Raji (cell line): ENCODE data around the gene OR8B12.

ENCODE experiments used
- POLR2A ChIP-seq: IDR thresholded peaks from 2 replicates; pipeline ENCODE4 v1.6.1; 2011; ENCODE audit warnings: low read depth, low read length, control low read depth; ENCODE audit not compliant: insufficient read depth

Gene OR8B12, protein sequence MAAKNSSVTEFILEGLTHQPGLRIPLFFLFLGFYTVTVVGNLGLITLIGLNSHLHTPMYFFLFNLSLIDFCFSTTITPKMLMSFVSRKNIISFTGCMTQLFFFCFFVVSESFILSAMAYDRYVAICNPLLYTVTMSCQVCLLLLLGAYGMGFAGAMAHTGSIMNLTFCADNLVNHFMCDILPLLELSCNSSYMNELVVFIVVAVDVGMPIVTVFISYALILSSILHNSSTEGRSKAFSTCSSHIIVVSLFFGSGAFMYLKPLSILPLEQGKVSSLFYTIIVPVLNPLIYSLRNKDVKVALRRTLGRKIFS

GRCh38 chr11:124543554-124543953, at the start of gene OR8B12:
OR8B12 (minus strand) TSS chr11:124543654; CDS start chr11:124543654, 0 bp downstream.
- TF ChIP-seq POLR2A = no peak

DNA sequence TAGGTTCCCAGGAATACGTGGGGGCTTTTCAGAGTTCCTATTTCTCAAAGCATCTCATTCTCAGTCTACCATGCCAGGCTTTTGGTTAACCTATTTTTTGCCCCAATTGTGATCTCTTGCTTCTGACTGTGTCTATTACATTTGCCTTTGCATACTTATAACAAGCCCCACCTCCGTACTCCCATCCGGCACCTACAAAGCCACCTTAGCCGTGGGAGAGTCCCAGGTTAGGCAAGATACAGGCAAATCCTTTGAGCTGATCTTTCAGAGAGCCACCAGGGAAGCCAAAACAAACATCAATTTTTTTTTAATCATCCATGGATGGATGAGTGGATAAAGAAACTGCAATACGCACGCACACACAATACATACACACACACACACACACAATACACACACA, 49.2 kb upstream of the OR8B12 start:
- no peak for TF ChIP-seq POLR2A

- TF ChIP-seq POLR2A = no peak
Measured at GRCh38 chr11:124591430-124591829, 48.0 kb upstream of the OR8B12 start.

DNA sequence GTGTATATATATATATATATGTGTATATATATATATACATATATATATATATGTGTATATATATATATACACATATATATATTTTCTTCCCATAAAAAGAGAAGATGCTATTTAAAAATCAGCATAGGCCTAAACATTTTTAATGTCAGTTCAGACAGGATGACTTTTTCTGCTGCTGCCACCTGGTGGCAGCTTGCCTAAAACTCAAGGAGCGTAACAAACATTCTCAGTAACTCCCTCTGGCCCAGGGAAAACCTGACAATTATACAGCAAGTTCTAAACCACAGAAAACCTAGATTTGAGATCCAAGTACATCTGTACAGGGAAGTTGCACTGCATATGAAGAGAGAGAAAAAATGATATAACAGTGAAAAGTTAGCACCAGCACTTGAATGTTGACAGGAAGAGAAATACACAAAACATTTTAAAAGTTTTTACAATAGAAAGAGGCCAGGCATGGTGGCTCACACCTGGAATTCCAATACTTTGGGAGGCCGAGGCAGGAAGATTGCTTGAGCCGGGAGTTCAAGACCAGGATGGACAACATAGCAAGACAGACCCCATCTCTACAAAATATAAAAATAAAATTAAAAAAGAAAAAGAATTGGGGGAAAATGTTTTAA, 42.9 kb upstream of the OR8B12 start:
- no peak for TF ChIP-seq POLR2A

DNA sequence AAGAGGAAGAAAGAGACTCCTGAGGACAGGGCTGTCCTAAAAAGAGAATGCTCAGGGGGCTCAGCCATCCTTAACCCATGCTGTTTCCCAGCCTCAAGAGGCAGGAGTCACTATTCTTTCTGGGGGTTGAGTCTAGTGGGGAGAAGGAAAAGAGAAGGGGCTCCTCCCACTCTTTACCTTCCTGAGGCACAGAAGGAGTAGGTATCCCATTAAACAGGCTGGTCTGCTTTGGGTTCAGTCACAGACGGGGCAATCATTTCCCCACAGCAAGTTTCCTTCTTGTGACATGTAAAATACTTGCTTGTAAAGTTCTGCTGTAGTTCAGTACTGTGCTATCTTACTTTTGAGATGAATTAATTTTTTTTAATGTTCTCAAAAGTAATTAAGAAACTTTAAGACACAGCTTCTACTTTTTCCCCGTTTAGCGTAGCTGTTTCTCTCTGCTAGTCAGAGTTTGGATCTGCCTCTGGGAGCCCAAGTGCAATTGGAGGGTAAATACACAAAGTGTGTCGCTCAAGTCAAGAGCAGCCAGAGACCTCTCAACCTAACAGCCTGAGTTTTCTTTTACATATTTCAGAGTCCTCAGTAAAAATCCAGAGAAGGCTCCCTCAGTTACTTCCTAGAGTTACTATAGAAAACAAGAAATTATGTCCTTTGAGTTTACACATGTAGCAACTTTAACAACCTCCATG, 41.4 kb upstream of the OR8B12 start:
- TF ChIP-seq POLR2A = no peak

DNA sequence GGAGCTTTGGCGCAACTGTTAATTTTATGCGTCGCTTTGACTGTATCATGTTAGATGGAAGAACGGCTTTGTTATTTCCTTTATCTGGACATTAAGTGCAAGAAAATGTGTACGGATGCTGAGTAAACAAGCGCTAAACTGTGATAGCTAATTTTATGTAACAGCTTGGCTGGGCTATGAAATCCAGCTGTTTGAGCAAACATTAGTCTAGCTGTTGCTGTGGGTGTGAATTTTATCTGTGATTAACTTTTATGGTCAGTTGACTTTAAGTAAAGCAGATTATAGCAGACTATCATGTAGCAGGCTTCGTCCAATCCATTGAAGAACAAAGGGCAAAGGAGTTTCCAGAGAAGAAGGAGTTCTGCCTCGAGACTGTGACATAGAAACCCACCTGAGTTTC, 40.3 kb upstream of the OR8B12 start:
- TF ChIP-seq POLR2A = no peak

DNA sequence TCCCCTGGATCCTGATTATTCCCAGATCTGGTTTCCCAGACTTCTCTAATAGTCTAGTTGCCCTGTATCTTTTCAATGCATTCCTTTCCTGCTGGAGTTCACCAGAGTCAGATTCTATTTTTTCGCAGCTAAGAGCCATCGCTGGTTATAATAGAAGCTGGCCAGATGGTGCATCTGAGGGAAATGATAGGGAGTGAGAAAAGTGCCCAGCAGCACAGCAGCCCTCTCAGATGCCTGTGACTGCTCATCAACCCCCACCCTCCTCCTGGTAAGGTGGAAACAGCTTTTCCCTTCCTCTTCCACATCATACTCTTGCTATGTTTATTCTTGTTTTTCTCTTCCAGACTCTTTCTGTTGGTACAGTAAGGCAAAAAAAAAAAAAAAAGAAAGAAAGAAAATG, 39.1 kb upstream of the OR8B12 start:
- TF ChIP-seq POLR2A = no peak

GRCh38 chr11:124581817-124582216, 38.4 kb upstream of the OR8B12 start:
- no peak for TF ChIP-seq POLR2A

DNA sequence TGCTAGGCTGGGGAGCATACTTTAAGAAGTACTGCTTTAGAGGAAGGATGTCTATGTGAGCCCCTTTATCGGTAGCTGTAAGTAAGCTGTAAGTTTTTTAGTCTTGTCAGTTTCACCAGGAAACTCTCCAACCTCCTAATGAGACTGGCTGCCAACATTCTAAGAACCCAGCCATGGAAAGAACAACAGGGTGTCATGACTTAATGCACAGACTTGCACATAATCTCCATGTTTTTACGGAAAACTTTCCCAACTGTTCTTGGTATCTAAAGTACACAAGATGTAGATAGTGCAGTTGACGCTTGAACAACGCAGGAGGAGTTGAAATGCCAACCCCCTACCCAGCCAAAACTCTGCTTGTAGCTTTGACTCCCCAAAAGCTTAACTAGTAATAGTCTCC, 35.3 kb upstream of the OR8B12 start:
- no peak for TF ChIP-seq POLR2A

DNA sequence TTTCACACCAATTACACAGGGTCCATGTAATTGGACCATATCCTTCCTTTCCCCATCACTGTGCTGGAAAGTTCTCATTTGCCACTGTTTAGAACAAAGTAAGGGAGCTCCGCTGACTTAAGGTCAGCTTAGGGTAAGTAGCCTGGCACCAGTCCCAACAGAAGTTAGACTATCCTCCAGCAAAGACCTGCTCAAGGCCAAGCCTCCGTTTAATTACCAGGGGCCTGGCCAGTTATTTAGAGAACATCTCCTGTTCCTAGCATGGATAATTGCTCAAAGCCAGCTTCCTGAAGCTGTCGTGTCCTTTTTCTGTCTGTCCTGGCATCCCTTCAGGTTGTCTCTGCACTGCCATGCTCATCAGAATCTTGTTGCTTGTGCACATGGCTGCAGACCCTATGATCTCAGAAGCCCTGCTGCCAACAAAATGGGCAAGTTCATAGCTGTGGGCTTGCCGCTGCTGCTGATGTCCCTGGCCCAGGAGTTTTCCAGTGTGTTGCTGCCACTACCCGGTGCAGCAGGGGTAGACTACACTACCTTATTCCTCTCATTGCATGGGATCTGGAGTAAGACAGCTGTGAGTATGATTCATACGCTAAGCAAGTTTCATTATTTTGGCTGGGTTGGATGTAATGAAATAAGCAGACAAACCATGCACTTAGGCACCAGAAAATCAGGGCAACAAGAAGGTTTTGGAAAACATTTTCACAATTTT, 34.4 kb upstream of the OR8B12 start:
- no peak for TF ChIP-seq POLR2A

- TF ChIP-seq POLR2A = no peak
Measured at GRCh38 chr11:124570160-124570559, 26.7 kb upstream of the OR8B12 start.

GRCh38 chr11:124569697-124570096, 26.2 kb upstream of the OR8B12 start, which contains the start of gene OR8A1:
OR8A1 (plus strand) TSS chr11:124569997; CDS start chr11:124570120, 123 bp downstream.
- TF ChIP-seq POLR2A = no peak

- no peak for TF ChIP-seq POLR2A
Measured at GRCh38 chr11:124556828-124557227, 13.4 kb upstream of the OR8B12 start.

GRCh38 chr11:124551987-124552386, 8.5 kb upstream of the OR8B12 start:
- TF ChIP-seq POLR2A = no peak

DNA sequence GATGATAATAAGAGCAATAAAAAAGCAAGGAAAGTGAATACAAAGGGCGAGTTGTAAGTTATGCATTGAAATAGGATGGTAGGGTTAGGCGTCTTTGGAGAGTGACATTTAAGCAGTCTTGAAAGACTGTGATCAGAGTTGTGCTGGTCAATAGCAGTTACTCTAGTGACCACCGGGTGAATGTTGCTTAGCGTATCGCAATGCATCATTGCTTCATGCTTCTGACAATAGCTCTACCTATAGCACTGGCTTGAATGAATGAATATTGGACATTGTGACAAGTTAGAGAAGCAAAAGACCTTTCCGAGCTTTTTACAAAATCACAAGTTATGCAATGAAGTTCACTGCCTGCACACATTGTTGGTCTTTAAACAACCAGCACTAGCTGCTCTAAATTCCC, 7.7 kb upstream of the OR8B12 start:
- TF ChIP-seq POLR2A = no peak
